ENCODE results near the gene SLC6A7.
"Not testable (repeated sequence)": the region's sequence is repeated elsewhere in the genome, so short reads cannot be mapped to it uniquely, and the experiment has no call there.

The SLC6A7 gene

GRCh38 chr5:150245111-150245789 lies 55.4 kb downstream of the SLC6A7 start:
- no peak for DNase-seq

- DNase-seq = no peak
These were observed 55.9 kb downstream of the SLC6A7 start for GRCh38 chr5:150245808-150246207.

- DNase-seq = no peak
These were observed 56.6 kb downstream of the SLC6A7 start for GRCh38 chr5:150246429-150246828.

GRCh38 chr5:150246835-150247234 lies 57.0 kb downstream of the SLC6A7 start:
- DNase-seq = no peak

GRCh38 chr5:150247726-150248125 lies 57.9 kb downstream of the SLC6A7 start:
- DNase-seq = no peak

GRCh38 chr5:150248493-150248892 lies 58.6 kb downstream of the SLC6A7 start:
- not testable (repeated sequence) for DNase-seq

GRCh38 chr5:150248946-150249345 lies 59.1 kb downstream of the SLC6A7 start:
- DNase-seq = no peak

GRCh38 chr5:150249744-150250143 lies 59.9 kb downstream of the SLC6A7 start:
- no peak for DNase-seq

GRCh38 chr5:150251504-150251903 lies 61.6 kb downstream of the SLC6A7 start:
- DNase-seq = no peak

- DNase-seq = no peak
These were observed 62.6 kb downstream of the SLC6A7 start for GRCh38 chr5:150252489-150252888.

- DNase-seq = no peak
These were observed 63.8 kb downstream of the SLC6A7 start for GRCh38 chr5:150253416-150254208.

GRCh38 chr5:150254363-150254762 lies 64.5 kb downstream of the SLC6A7 start:
- no peak for DNase-seq

GRCh38 chr5:150254774-150255173 lies 64.9 kb downstream of the SLC6A7 start:
- DNase-seq = no peak

- no peak for DNase-seq
These were observed 66.0 kb downstream of the SLC6A7 start for GRCh38 chr5:150255659-150256409.

GRCh38 chr5:150256410-150257064 lies 66.7 kb downstream of the SLC6A7 start:
- no peak for DNase-seq

GRCh38 chr5:150257424-150257823 lies 67.6 kb downstream of the SLC6A7 start:
- DNase-seq = no peak

GRCh38 chr5:150258130-150258529 lies 68.3 kb downstream of the SLC6A7 start:
- no peak for DNase-seq

Measured in activated CD8-positive, alpha-beta memory T cell treated with anti-CD3 and anti-CD28 coated beads, Interleukin-2, amount 50 U/mL, for 48 hours (primary cell).